CD14-positive monocyte (primary cell): ENCODE results near the gene CBX5. TPM values are rescaled to one million over a fixed set of nuclear protein-coding genes. Genes with fewer than 3 reads are reported as not detected.

Experiments used
- DNase-seq, 3 donors: peaks; one replicate each; pipeline ENCODE4 v3.0.0-alpha.2; 2011 to 2022
- H2AFZ ChIP-seq: 2 replicates; pipeline ENCODE4 v1.6.0; 2012; ENCODE audit warnings: mild to moderate bottlenecking, low read depth, low read length, inconsistent platforms; ENCODE audit not compliant: insufficient read depth, poor library complexity, severe bottlenecking
- H3K27ac ChIP-seq, 2 donors: 1 replicate in 1 of 2; 2 replicates in 1 of 2; pipeline ENCODE4 v1.5.1; 2012 to 2013; ENCODE audit warnings: low read length in 2 of 2, control low read depth in 1 of 2, inconsistent platforms in 1 of 2, low read depth in 1 of 2, mild to moderate bottlenecking in 1 of 2
- H3K27me3 ChIP-seq, 2 donors: one replicate each; pipeline versions ENCODE4 v1.6.0 to v1.6.1; 2011 to 2013; ENCODE audit warnings: low read length in 2 of 2; ENCODE audit not compliant: control insufficient read depth in 2 of 2, insufficient read depth in 2 of 2
- H3K36me3 ChIP-seq, 2 donors: replicated peaks in 1 of 2; 1 replicate in 1 of 2; 2 replicates in 1 of 2; pipeline versions ENCODE4 v1.5.1 to v1.6.1; 2012 to 2013; ENCODE audit warnings: low read length in 2 of 2, control low read depth in 1 of 2, inconsistent platforms in 1 of 2, mild to moderate bottlenecking in 1 of 2; ENCODE audit not compliant: insufficient read depth in 2 of 2, control insufficient read depth in 1 of 2
- H3K4me1 ChIP-seq, 2 donors: 1 replicate in 1 of 2; 2 replicates in 1 of 2; pipeline versions ENCODE4 v1.5.1 to v1.6.1; 2012 to 2013; ENCODE audit warnings: low read length in 2 of 2, control low read depth in 1 of 2, inconsistent platforms in 1 of 2, mild to moderate bottlenecking in 1 of 2, moderate library complexity in 1 of 2; ENCODE audit not compliant: insufficient read depth in 2 of 2, control insufficient read depth in 1 of 2
- H3K4me2 ChIP-seq: replicated peaks from 2 replicates; pipeline ENCODE3; 2012; ENCODE audit warnings: low read length, moderate library complexity, mild to moderate bottlenecking; ENCODE audit not compliant: poor library complexity, severe bottlenecking; ENCODE audit errors: extremely low read depth
- H3K4me3 ChIP-seq, 3 experiments: fragments of 200-600 bp in 1 of 3; sonication (generic) in 1 of 3; replicated peaks in 1 of 3; 1 replicate in 2 of 3; 2 replicates in 1 of 3; pipeline ENCODE4 v1.5.1; 2011 to 2013; ENCODE audit warnings: low read length in 3 of 3, mild to moderate bottlenecking in 3 of 3, control low read depth in 2 of 3, low read depth in 2 of 3, inconsistent platforms in 1 of 3, moderate library complexity in 1 of 3
- H3K79me2 ChIP-seq: 2 replicates; pipeline ENCODE4 v1.6.0; 2012; ENCODE audit warnings: mild to moderate bottlenecking, control low read depth, inconsistent platforms, low read length, moderate library complexity; ENCODE audit not compliant: insufficient read depth
- H3K9ac ChIP-seq: 2 replicates; pipeline ENCODE4 v1.6.0; 2017; ENCODE audit warnings: low read length, mild to moderate bottlenecking; ENCODE audit not compliant: insufficient read depth, poor library complexity, severe bottlenecking
- H3K9me3 ChIP-seq, 2 donors: replicated peaks in 1 of 2; 1 replicate in 1 of 2; 2 replicates in 1 of 2; pipeline versions ENCODE4 v1.5.1 to v1.6.1; 2012 to 2013; ENCODE audit warnings: low read length in 2 of 2, control low read depth in 1 of 2; ENCODE audit not compliant: control insufficient read depth in 1 of 2, insufficient read depth in 1 of 2
- H4K20me1 ChIP-seq: 2 replicates; pipeline ENCODE4 v1.6.0; 2012; ENCODE audit warnings: mild to moderate bottlenecking, low read length, control low read depth, moderate library complexity; ENCODE audit not compliant: insufficient read depth
- H3K27ac Mint-ChIP-seq, 7 donors: one replicate each; pipeline ENCODE4 v1.8.0; 2020; ENCODE audit warnings: mild to moderate bottlenecking in 7 of 7, mixed read lengths in 7 of 7, moderate library complexity in 6 of 7, inconsistent platforms in 2 of 7
- H3K27me3 Mint-ChIP-seq, 3 donors: one replicate each; pipeline ENCODE4 v1.8.0; 2021 to 2022; ENCODE audit warnings: low read depth in 3 of 3, mild to moderate bottlenecking in 3 of 3, mixed read lengths in 3 of 3, moderate library complexity in 3 of 3, inconsistent platforms in 1 of 3
- H3K36me3 Mint-ChIP-seq, 2 donors: one replicate each; pipeline ENCODE4 v1.8.0; 2020; ENCODE audit warnings: mixed read lengths in 2 of 2, inconsistent platforms in 1 of 2, mild to moderate bottlenecking in 1 of 2
- H3K4me1 Mint-ChIP-seq: one replicate; pipeline ENCODE4 v1.8.0; 2020; ENCODE audit warnings: mild to moderate bottlenecking, mixed read lengths
- H3K4me3 Mint-ChIP-seq, 2 donors: one replicate each; pipeline ENCODE4 v1.8.0; 2020; ENCODE audit warnings: mild to moderate bottlenecking in 2 of 2, mixed read lengths in 2 of 2, moderate library complexity in 1 of 2
- H3K9me3 Mint-ChIP-seq, 7 donors: one replicate each; pipeline ENCODE4 v1.8.0; 2020 to 2022; ENCODE audit warnings: mixed read lengths in 7 of 7, mild to moderate bottlenecking in 6 of 7, moderate library complexity in 6 of 7, inconsistent platforms in 2 of 7
- CTCF ChIP-seq: fragments of 200-600 bp; IDR thresholded peaks from one replicate; pipeline ENCODE4 v1.8.0; 2022; ENCODE audit warnings: antibody characterized with exemption, mild to moderate bottlenecking
- WGBS: methylation state at CpG from one replicate; pipeline ENCODE4 v1.1.5; 2013; ENCODE audit warnings: missing lambda C conversion rate; ENCODE audit not compliant: insufficient coverage; 5-methylcytosine and 5-hydroxymethylcytosine counted together
- intact Hi-C, 2 donors: fragments of 100-400 bp; cut with micrococcal nuclease; formaldehyde crosslinking; loops; one replicate each; pipeline versions ENCODE4 v1.15.0 to v1.15.1; 2023
- polyA plus RNA-seq, 3 donors: library from polyadenylated mRNA; depleted of rRNA in 1 of 3; unstranded in 2 of 3; stranded (reverse) in 1 of 3; fragments of 300-500 nt in 2 of 3; fragments of >200 nt in 1 of 3; fragmentation: Illumina TruSeq in 2 of 3; gene quantifications; 1 replicate in 2 of 3; 2 replicates in 1 of 3; pipeline ENCODE4 v1.2.3, GENCODE V29; 2012 to 2021

Gene CBX5
- polyA plus RNA-seq, 3 donors: 2.9 to 5.4 (median 4.8) TPM

- Histone ChIP-seq H4K20me1 (peaks cover 11% of the 10 kb centered on the region), H3K4me1 (peaks cover 4 to 6% of the 10 kb centered on the region in 2 donors), H3K79me2 (no peaks in the 10 kb centered on the region), H3K4me3 (no peak overlapping the region), H3K27me3 (no peaks in the 10 kb centered on the region), H3K36me3 (peaks cover 18 to 29% of the 10 kb centered on the region in 2 donors), H3K9ac (no peak overlapping the region), H3K27ac (no peak overlapping the region), H2AFZ (no peak overlapping the region), H3K9me3 (no peaks in the 10 kb centered on the region), H3K4me2 (no peak overlapping the region)
- peaks cover 40 to 42% of the 10 kb centered on the region in 2 donors for H3K36me3 Mint-ChIP-seq
- no peak for DNase-seq
- H3K4me1 Mint-ChIP-seq: peaks cover 13% of the 10 kb centered on the region
- no peak overlapping the region for H3K27ac Mint-ChIP-seq
- H3K4me3 Mint-ChIP-seq: no peak overlapping the region
- H3K27me3 Mint-ChIP-seq: peaks cover 0 to 3% (median 2%) of the 10 kb centered on the region in 3 donors
- intact Hi-C loops: no loop called here
- TF ChIP-seq CTCF: no peak
- peaks cover 0 to 1% (median 0%) of the 10 kb centered on the region in 7 donors for H3K9me3 Mint-ChIP-seq
- WGBS: 98% methylated on average over 6 of the region's 7 CpGs
Measured at GRCh38 chr12:54184024-54184805, 95.7 kb downstream of the CBX5 start.

- peaks cover 11% of the 10 kb centered on the region for H4K20me1 ChIP-seq
- H3K27ac ChIP-seq: no peak overlapping the region
- no peak overlapping the region for H3K4me3 ChIP-seq
- peaks cover 0 to 9% of the 10 kb centered on the region in 2 donors for H3K27me3 ChIP-seq
- H3K36me3 Mint-ChIP-seq: peaks cover 40 to 42% of the 10 kb centered on the region in 2 donors
- H3K9ac ChIP-seq: no peak overlapping the region
- peaks cover 0 to 1% (median 0%) of the 10 kb centered on the region in 7 donors for H3K9me3 Mint-ChIP-seq
- WGBS: 100% methylated on average over 3 of the region's 5 CpGs
- no peaks in the 10 kb centered on the region for H3K9me3 ChIP-seq
- peaks cover 6 to 12% (median 7%) of the 10 kb centered on the region in 3 donors for H3K27me3 Mint-ChIP-seq
- H3K79me2 ChIP-seq: no peaks in the 10 kb centered on the region
- H3K4me2 ChIP-seq: no peak overlapping the region
- H3K4me1 Mint-ChIP-seq: peaks cover 11% of the 10 kb centered on the region
- H3K36me3 ChIP-seq: peaks cover 18 to 29% of the 10 kb centered on the region in 2 donors
- no peak overlapping the region for H3K4me3 Mint-ChIP-seq
- H3K4me1 ChIP-seq: no peaks in the 10 kb centered on the region
- peak overlapping the region in 1 of 7 donors; percentile 4 for H3K27ac Mint-ChIP-seq
- H2AFZ ChIP-seq: no peak overlapping the region
- DNase-seq: no peak
- intact Hi-C loops: no loop called here
- TF ChIP-seq CTCF: no peak
Measured at GRCh38 chr12:54182981-54183380, 96.9 kb downstream of the CBX5 start.
